HepG2 (cell line): ENCODE data around the gene DVL3. TPM values are rescaled to one million over a fixed set of nuclear protein-coding genes. Genes with fewer than 3 reads are reported as not detected.
A peak's percentile ranks its signal among the peaks of the same experiment; 100 is the strongest.

ENCODE experiments used
- AGO1 ChIP-seq: fragments of 200-400 bp; formaldehyde crosslinking; IDR thresholded peaks from 2 replicates; pipeline ENCODE4 v1.6.1; 2017; ENCODE audit warnings: mild to moderate bottlenecking, low read depth, low read length, moderate library complexity; ENCODE audit not compliant: poor library complexity, severe bottlenecking
- DNMT3B ChIP-seq: conservative IDR thresholded peaks from 2 replicates; pipeline ENCODE4 v1.6.1; 2016; ENCODE audit warnings: missing biosample characterization, control low read depth
- FOXP1 ChIP-seq, 2 experiments: fragments of 450-650 bp in 1 of 2; IDR thresholded peaks; 2 replicates each; pipeline ENCODE4 v1.6.1; 2017 to 2018; ENCODE audit warnings: antibody characterized with exemption in 1 of 2
- JDP2 ChIP-seq: sonication (generic); formaldehyde crosslinking; IDR thresholded peaks from 2 replicates; pipeline ENCODE4 v1.8.1; 2022; ENCODE audit warnings: missing genetic modification reagents, borderline replicate concordance
- KDM1A ChIP-seq: IDR thresholded peaks from 2 replicates; pipeline ENCODE4 v1.6.1; 2016; ENCODE audit warnings: missing compliant biosample characterization
- NCOA5 ChIP-seq: sonication (generic); formaldehyde crosslinking; IDR thresholded peaks from 2 replicates; pipeline ENCODE4 v1.4.0; 2020; ENCODE audit warnings: missing genetic modification reagents
- SATB2 ChIP-seq: sonication (generic); formaldehyde crosslinking; IDR thresholded peaks from 2 replicates; pipeline ENCODE4 v1.5.0; 2020; ENCODE audit warnings: missing genetic modification reagents
- SCMH1 ChIP-seq: sonication (generic); formaldehyde crosslinking; IDR thresholded peaks from 2 replicates; pipeline ENCODE4 v1.9.0; 2021; ENCODE audit warnings: missing genetic modification reagents, mild to moderate bottlenecking, borderline replicate concordance
- TEAD2 ChIP-seq: sonication (generic); formaldehyde crosslinking; IDR thresholded peaks from 2 replicates; pipeline ENCODE4 v1.9.0; 2021; ENCODE audit warnings: missing genetic modification reagents
- YEATS4 ChIP-seq: sonication (generic); formaldehyde crosslinking; IDR thresholded peaks from 2 replicates; pipeline ENCODE4 v1.4.0; 2020; ENCODE audit warnings: missing genetic modification reagents, borderline replicate concordance
- ZBTB20 ChIP-seq: sonication (generic); formaldehyde crosslinking; IDR thresholded peaks from 2 replicates; pipeline ENCODE4 v1.8.1; 2023; ENCODE audit warnings: missing genetic modification reagents, low read depth, mild to moderate bottlenecking, borderline replicate concordance
- ZNF256 ChIP-seq: sonication (generic); formaldehyde crosslinking; conservative IDR thresholded peaks from 2 replicates; pipeline ENCODE4 v1.4.0; 2020; ENCODE audit warnings: missing genetic modification reagents
- ZNF264 ChIP-seq: sonication (generic); formaldehyde crosslinking; IDR thresholded peaks from 2 replicates; pipeline ENCODE4 v1.4.0; 2020; ENCODE audit warnings: missing genetic modification reagents
- ZNF383 ChIP-seq: sonication (generic); formaldehyde crosslinking; IDR thresholded peaks from 2 replicates; pipeline ENCODE4 v1.4.0; 2020; ENCODE audit warnings: missing genetic modification reagents, mild to moderate bottlenecking, borderline replicate concordance
- ZNF564 ChIP-seq: sonication (generic); formaldehyde crosslinking; IDR thresholded peaks from 2 replicates; pipeline ENCODE4 v1.8.1; 2023; ENCODE audit warnings: mild to moderate bottlenecking, missing genetic modification reagents
- ZNF616 ChIP-seq: sonication (generic); formaldehyde crosslinking; IDR thresholded peaks from 2 replicates; pipeline ENCODE4 v1.5.0; 2020; ENCODE audit warnings: low read depth, mild to moderate bottlenecking, missing genetic modification reagents
- ZNF629 ChIP-seq: sonication (generic); formaldehyde crosslinking; conservative IDR thresholded peaks from 2 replicates; pipeline ENCODE4 v1.5.0; 2020; ENCODE audit warnings: missing genetic modification reagents
- ZNF674 ChIP-seq: sonication (generic); formaldehyde crosslinking; IDR thresholded peaks from 2 replicates; pipeline ENCODE4 v1.5.0; 2020; ENCODE audit warnings: low read depth, mild to moderate bottlenecking, missing genetic modification reagents
- polyA plus RNA-seq, 8 experiments: library from polyadenylated mRNA; depleted of rRNA in 3 of 8; stranded (reverse) in 7 of 8; unstranded in 1 of 8; fragments of >200 nt; fragmentation: Illumina TruSeq in 4 of 8; extraction: Trizol in 4 of 8; gene quantifications; 2 replicates each; pipeline versions ENCODE4 v1.2.1 to v1.2.3, GENCODE V29; 2011 to 2016; ENCODE audit warnings: low read depth in 4 of 8, missing spikeins in 1 of 8, mixed read lengths in 1 of 8; ENCODE audit not compliant: insufficient read depth in 1 of 8
- total RNA-seq, 5 experiments: library from RNA; depleted of rRNA; stranded (reverse); fragments of >200 nt; fragmentation: Illumina TruSeq; extraction: Trizol; gene quantifications; 2 replicates each; pipeline ENCODE4 v1.2.3, GENCODE V29; 2016; ENCODE audit warnings: low read depth in 1 of 5
- TF ChIP-seq, protein P1 (sequence below): IDR thresholded peaks from 2 replicates; pipeline ENCODE4 v1.6.1; 2018; ENCODE audit warnings: missing genetic modification reagents
- TF ChIP-seq, protein P2 (sequence below): sonication (generic); formaldehyde crosslinking; IDR thresholded peaks from 2 replicates; pipeline ENCODE4 v1.5.1; 2020; ENCODE audit warnings: mild to moderate bottlenecking, missing genetic modification reagents
- TF ChIP-seq, protein P3 (sequence below): sonication (generic); formaldehyde crosslinking; IDR thresholded peaks from 2 replicates; pipeline ENCODE4 v1.4.0; 2020; ENCODE audit warnings: missing genetic modification reagents

Gene DVL3
- total and polyA plus RNA-seq, 2 of the 13 experiments (the other 11 are each of a cell fraction or from before 2014, with no cell fraction given), result 29.0 to 36.1 TPM

DNA sequence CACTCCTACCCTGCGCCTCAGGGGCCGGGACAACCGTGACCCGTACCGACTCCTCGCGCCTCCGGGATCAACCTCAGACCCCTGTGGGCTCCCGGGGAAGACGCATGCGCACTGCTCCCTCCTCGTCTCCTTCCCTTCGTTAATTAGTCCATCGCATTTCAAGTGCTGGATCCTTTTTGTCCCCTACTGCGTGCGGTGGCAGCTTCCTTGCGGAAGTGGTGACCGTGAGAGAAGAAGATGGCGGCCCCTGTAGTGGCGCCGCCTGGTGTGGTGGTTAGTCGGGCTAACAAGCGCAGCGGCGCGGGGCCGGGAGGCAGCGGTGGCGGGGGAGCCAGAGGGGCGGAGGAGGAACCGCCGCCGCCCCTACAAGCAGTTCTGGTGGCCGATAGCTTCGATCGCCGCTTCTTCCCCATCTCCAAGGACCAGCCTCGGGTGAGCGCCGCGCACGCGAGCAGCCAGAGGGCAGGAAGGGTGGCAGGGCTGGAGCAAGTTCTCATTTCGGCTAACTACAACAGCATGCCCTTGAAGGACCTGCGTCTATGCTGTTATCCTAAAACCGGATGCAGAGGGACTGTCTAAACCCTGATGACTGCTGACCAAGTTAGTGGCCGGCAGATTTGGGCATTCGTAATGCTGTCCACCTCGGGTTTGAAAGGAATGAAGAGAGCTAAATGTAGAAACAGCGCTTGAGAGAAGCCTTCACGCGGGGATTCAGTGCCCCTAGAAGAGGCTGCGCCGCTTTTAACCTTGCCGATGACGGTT lies 19.8 kb upstream of the DVL3 start, which contains the start of gene EIF2B5 (continued):
- TF ChIP-seq ZNF616 (CRISPR knock-in tag) (peak; percentile 58; the same call in 1 of the 2 replicates), ZNF629 (CRISPR knock-in tag) (no peak), ZBTB20 (peak; percentile 76; the same call in 1 of the 2 replicates), YEATS4 (CRISPR knock-in tag) (peak; percentile 5; the same call in 1 of the 2 replicates), SCMH1 (CRISPR knock-in tag) (no peak), TEAD2 (no peak), ZNF264 (peak; percentile 90), ZNF383 (no peak), ZNF674 (CRISPR knock-in tag) (peak; percentile 65; the same call in 1 of the 2 replicates), KDM1A (CRISPR knock-in tag) (no peak), ZNF256 (CRISPR knock-in tag) (no peak), ZNF564 (CRISPR knock-in tag) (no peak), FOXP1 (IDR thresholded peaks at IDR 0.05) (no peak), FOXP1 (CRISPR knock-in tag; IDR thresholded peaks at IDR 0.05) (no peak), JDP2 (no peak), AGO1 (no peak), SATB2 (no peak), DNMT3B (CRISPR knock-in tag) (peak; percentile 57; the same call in 1 of the 2 replicates), NCOA5 (CRISPR knock-in tag) (no peak)
- TF ChIP-seq, protein P1, sequence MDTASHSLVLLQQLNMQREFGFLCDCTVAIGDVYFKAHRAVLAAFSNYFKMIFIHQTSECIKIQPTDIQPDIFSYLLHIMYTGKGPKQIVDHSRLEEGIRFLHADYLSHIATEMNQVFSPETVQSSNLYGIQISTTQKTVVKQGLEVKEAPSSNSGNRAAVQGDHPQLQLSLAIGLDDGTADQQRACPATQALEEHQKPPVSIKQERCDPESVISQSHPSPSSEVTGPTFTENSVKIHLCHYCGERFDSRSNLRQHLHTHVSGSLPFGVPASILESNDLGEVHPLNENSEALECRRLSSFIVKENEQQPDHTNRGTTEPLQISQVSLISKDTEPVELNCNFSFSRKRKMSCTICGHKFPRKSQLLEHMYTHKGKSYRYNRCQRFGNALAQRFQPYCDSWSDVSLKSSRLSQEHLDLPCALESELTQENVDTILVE, result peak; percentile 95
- TF ChIP-seq, protein P2, sequence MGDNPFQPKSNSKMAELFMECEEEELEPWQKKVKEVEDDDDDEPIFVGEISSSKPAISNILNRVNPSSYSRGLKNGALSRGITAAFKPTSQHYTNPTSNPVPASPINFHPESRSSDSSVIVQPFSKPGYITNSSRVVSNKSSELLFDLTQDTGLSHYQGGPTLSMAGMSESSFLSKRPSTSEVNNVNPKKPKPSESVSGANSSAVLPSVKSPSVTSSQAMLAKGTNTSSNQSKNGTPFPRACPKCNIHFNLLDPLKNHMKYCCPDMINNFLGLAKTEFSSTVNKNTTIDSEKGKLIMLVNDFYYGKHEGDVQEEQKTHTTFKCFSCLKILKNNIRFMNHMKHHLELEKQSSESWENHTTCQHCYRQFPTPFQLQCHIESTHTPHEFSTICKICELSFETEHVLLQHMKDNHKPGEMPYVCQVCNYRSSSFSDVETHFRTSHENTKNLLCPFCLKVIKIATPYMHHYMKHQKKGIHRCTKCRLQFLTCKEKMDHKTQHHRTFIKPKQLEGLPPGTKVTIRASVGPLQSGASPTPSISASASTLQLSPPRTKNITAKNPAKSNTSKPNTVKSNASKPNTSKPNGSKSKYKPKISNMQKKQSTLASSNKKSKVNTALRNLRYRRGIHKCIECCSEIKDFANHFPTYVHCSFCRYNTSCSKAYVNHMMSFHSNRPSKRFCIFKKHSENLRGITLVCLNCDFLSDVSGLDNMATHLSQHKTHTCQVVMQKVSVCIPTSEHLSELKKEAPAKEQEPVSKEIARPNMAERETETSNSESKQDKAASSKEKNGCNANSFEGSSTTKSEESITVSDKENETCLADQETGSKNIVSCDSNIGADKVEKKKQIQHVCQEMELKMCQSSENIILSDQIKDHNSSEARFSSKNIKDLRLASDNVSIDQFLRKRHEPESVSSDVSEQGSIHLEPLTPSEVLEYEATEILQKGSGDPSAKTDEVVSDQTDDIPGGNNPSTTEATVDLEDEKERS (CRISPR knock-in tag), result peak; percentile 61; the same call in 1 of the 2 replicates
- TF ChIP-seq, protein P3, sequence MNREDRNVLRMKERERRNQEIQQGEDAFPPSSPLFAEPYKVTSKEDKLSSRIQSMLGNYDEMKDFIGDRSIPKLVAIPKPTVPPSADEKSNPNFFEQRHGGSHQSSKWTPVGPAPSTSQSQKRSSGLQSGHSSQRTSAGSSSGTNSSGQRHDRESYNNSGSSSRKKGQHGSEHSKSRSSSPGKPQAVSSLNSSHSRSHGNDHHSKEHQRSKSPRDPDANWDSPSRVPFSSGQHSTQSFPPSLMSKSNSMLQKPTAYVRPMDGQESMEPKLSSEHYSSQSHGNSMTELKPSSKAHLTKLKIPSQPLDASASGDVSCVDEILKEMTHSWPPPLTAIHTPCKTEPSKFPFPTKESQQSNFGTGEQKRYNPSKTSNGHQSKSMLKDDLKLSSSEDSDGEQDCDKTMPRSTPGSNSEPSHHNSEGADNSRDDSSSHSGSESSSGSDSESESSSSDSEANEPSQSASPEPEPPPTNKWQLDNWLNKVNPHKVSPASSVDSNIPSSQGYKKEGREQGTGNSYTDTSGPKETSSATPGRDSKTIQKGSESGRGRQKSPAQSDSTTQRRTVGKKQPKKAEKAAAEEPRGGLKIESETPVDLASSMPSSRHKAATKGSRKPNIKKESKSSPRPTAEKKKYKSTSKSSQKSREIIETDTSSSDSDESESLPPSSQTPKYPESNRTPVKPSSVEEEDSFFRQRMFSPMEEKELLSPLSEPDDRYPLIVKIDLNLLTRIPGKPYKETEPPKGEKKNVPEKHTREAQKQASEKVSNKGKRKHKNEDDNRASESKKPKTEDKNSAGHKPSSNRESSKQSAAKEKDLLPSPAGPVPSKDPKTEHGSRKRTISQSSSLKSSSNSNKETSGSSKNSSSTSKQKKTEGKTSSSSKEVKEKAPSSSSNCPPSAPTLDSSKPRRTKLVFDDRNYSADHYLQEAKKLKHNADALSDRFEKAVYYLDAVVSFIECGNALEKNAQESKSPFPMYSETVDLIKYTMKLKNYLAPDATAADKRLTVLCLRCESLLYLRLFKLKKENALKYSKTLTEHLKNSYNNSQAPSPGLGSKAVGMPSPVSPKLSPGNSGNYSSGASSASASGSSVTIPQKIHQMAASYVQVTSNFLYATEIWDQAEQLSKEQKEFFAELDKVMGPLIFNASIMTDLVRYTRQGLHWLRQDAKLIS (CRISPR knock-in tag), result no peak
